GM12878 (cell line): Measurements from ENCODE around the gene GSAP. TPM values are rescaled to one million over a fixed set of nuclear protein-coding genes. Genes with fewer than 3 reads are reported as not detected.

Experiments used
- ATAC-seq: fragments of 200-7000 bp; cut with Tn5 transposase; 3 replicates; pipeline ENCODE4 v1.9.1; 2020; ENCODE audit warnings: mild to moderate bottlenecking, moderate library complexity
- BruUV-seq: library from RNA; stranded (reverse); fragments of 400-500 nt; replicated peaks from 2 replicates; lab custom pipeline; 2021; lab: Mats Ljungman, UMichigan
- CTCF ChIA-PET: fragments of 300-600 bp; sonication (Branson Sonifier 250); formaldehyde crosslinking; extraction: SDS; loops from one replicate; lab custom pipeline; 2021; ENCODE audit warnings: inconsistent platforms; lab: Yijun Ruan, JAX
- POLR2A ChIA-PET: fragments of 350-600 bp; formaldehyde crosslinking; extraction: SDS; loops from one replicate; lab custom pipeline; 2021; ENCODE audit warnings: inconsistent platforms; lab: Charles Lee
- RAD21 ChIA-PET: fragments of 300-600 bp; sonication (Branson Sonifier 250); formaldehyde crosslinking; loops from one replicate; lab custom pipeline; 2023; ENCODE audit warnings: antibody characterized with exemption; ENCODE audit not compliant: unreplicated experiment; lab: Charles Lee
- SMC1A ChIA-PET: fragments of 300-600 bp; sonication (Branson Sonifier 250); formaldehyde crosslinking; loops from one replicate; lab custom pipeline; 2023; ENCODE audit not compliant: unreplicated experiment, uncharacterized antibody; lab: Charles Lee
- DNase-seq: peaks from one replicate; pipeline ENCODE4 v3.0.0-alpha.2; 2011; ENCODE audit warnings: low read depth, low spot score
- FAIRE-seq: peaks from 3 replicates; lab custom pipeline; 2011; peaks lifted over from hg19 to GRCh38; lab: Jason Lieb, UNC
- H2AFZ ChIP-seq: 2 replicates; pipeline ENCODE4 v1.6.0; 2011; ENCODE audit warnings: low read depth, low read length, control low read depth; ENCODE audit not compliant: control insufficient read depth
- H3K27ac ChIP-seq: 2 replicates; pipeline ENCODE4 v1.5.1; 2011; ENCODE audit warnings: control low read depth; ENCODE audit not compliant: control insufficient read depth, insufficient read depth
- H3K27me3 ChIP-seq, 2 experiments: replicated peaks in 1 of 2; 2 replicates each; pipeline versions ENCODE4 v1.6.0 to v1.6.1; 2011; ENCODE audit warnings: low read length in 1 of 2; ENCODE audit not compliant: control insufficient read depth in 2 of 2, insufficient read depth in 2 of 2
- H3K36me3 ChIP-seq, 2 experiments: 2 replicates each; pipeline ENCODE4 v1.5.1; 2011; ENCODE audit warnings: low read length in 1 of 2; ENCODE audit not compliant: control insufficient read depth in 2 of 2, insufficient read depth in 2 of 2
- H3K4me1 ChIP-seq: 2 replicates; pipeline ENCODE4 v1.6.1; 2011; ENCODE audit warnings: mild to moderate bottlenecking, low read length, moderate library complexity, mixed read lengths; ENCODE audit not compliant: control insufficient read depth, insufficient read depth
- H3K4me2 ChIP-seq: 2 replicates; pipeline ENCODE4 v1.6.0; 2011; ENCODE audit warnings: control low read depth; ENCODE audit not compliant: control insufficient read depth, insufficient read depth
- H3K4me3 ChIP-seq: fragments of 200-600 bp; sonication (generic); 2 replicates; pipeline ENCODE4 v1.5.1; 2016
- H3K79me2 ChIP-seq: 2 replicates; pipeline ENCODE4 v1.6.0; 2011; ENCODE audit warnings: low read length; ENCODE audit not compliant: control insufficient read depth, insufficient read depth
- H3K9ac ChIP-seq: 2 replicates; pipeline ENCODE4 v1.8.0; 2011; ENCODE audit warnings: low read length, control low read depth, mixed read lengths; ENCODE audit not compliant: control insufficient read depth, insufficient read depth
- H3K9me3 ChIP-seq: replicated peaks from 3 replicates; pipeline ENCODE4 v1.5.1; 2011; ENCODE audit warnings: mild to moderate bottlenecking, low read length; ENCODE audit not compliant: control insufficient read depth, insufficient read depth
- H4K20me1 ChIP-seq: 2 replicates; pipeline ENCODE4 v1.6.0; 2011; ENCODE audit not compliant: control insufficient read depth, insufficient read depth
- KLF5 ChIP-seq: fragments of 450-650 bp; IDR thresholded peaks from 2 replicates; pipeline ENCODE4 v1.6.1; 2014; ENCODE audit warnings: mild to moderate bottlenecking; ENCODE audit not compliant: partially characterized antibody
- LARP7 ChIP-seq: fragments of 450-650 bp; IDR thresholded peaks from 2 replicates; pipeline ENCODE4 v1.6.1; 2017; ENCODE audit warnings: mild to moderate bottlenecking
- MTA2 ChIP-seq: fragments of 450-650 bp; IDR thresholded peaks from 2 replicates; pipeline ENCODE4 v1.6.1; 2016; ENCODE audit warnings: low read depth, mild to moderate bottlenecking, moderate library complexity
- MYB ChIP-seq: fragments of 150-350 bp; IDR thresholded peaks from 2 replicates; pipeline ENCODE4 v1.6.1; 2014; ENCODE audit warnings: mild to moderate bottlenecking, low read depth, low read length, borderline replicate concordance
- RAD51 ChIP-seq: fragments of 450-650 bp; IDR thresholded peaks from 2 replicates; pipeline ENCODE4 v1.6.1; 2016; ENCODE audit warnings: moderate library complexity, mild to moderate bottlenecking, inconsistent platforms
- SMC3 ChIP-seq: IDR thresholded peaks from 2 replicates; pipeline ENCODE4 v1.6.1; 2011; ENCODE audit warnings: low read length, improper control_type of control experiment, borderline replicate concordance
- SREBF2 ChIP-seq: IDR thresholded peaks from 2 replicates; pipeline ENCODE4 v1.6.1; 2012; ENCODE audit warnings: mild to moderate bottlenecking, low read length
- USF2 ChIP-seq: IDR thresholded peaks from 2 replicates; pipeline ENCODE4 v1.6.1; 2011; ENCODE audit warnings: low read depth, low read length, improper control_type of control experiment, borderline replicate concordance
- WGBS: methylation state at CpG from one replicate; pipeline ENCODE4 v1.1.6; 2016; ENCODE audit warnings: low lambda C conversion rate; ENCODE audit not compliant: insufficient replicate concordance, insufficient coverage; ENCODE audit errors: missing lambda C conversion rate; 5-methylcytosine and 5-hydroxymethylcytosine counted together
- in situ Hi-C: fragments of 300-500 bp; cut with MboI; formaldehyde crosslinking; loops from 9 replicates; pipeline ENCODE4 v1.14.3; 2018; ENCODE audit warnings: mixed read lengths
- intact Hi-C: fragments of 100-400 bp; cut with micrococcal nuclease; formaldehyde crosslinking; loops from one replicate; pipeline ENCODE4 v1.14.2; 2022; ENCODE audit not compliant: unreplicated experiment
- polyA plus RNA-seq, 11 experiments: library from polyadenylated mRNA; depleted of rRNA in 4 of 11; unstranded in 6 of 11; stranded (reverse) in 5 of 11; fragments of >200 nt; fragmentation: Nextera tagmentation in 4 of 11; fragmentation: Illumina TruSeq in 1 of 11; extraction: Ambion mirVana in 4 of 11; extraction: Trizol in 1 of 11; gene quantifications; 1 replicate in 1 of 11; 2 replicates in 10 of 11; pipeline versions ENCODE4 v1.2.1 to v1.2.3, GENCODE V29; 2011 to 2016; ENCODE audit warnings: inconsistent platforms in 2 of 11, missing spikeins in 2 of 11, low read depth in 1 of 11
- total RNA-seq, 4 experiments: library from RNA; depleted of rRNA in 3 of 4; stranded (reverse); fragments of >200 nt in 3 of 4; fragmentation: Illumina TruSeq in 1 of 4; extraction: Trizol in 1 of 4; gene quantifications; 2 replicates each; pipeline versions ENCODE4 v1.2.1 to v1.2.3, GENCODE V29; 2013 to 2021

Gene GSAP
- total and polyA plus RNA-seq, 10 of the 15 experiments (the other 5 are each of a cell fraction or from before 2014, with no cell fraction given): 6.6 to 38.1 (median 21.8) TPM

DNA sequence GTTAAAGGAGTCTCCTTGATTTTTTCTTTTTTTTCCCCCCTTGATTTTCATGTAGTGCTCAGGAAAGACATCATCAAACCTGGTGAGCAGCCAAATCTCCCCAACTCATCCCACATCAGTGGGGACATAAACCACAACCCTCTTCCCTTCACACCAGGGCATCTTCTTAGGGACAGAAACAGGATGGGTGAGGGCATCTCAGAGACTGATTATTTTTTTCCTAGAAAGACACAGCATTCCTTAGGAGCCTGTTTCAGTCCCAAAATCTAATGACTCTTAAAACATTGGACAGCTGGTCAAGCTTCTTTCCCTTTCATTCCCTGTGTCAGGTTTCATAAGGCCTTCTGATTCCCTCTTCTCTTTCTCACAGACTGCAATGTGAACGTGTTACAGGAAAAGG is 31.5 kb upstream of the GSAP start:
- TF ChIP-seq MTA2: no peak
- TF ChIP-seq SREBF2: no peak
- no peak for TF ChIP-seq SMC3
- no peak for TF ChIP-seq USF2
- no peak for TF ChIP-seq KLF5
- TF ChIP-seq RAD51: no peak
- no peak for TF ChIP-seq MYB
- Histone ChIP-seq H3K9me3 (no peaks in the 10 kb centered on the region), H3K9ac (no peak overlapping the region), H2AFZ (no peak overlapping the region), H3K27me3 (no peaks in the 10 kb centered on the region), H3K36me3 (no peaks in the 10 kb centered on the region), H3K27ac (no peak overlapping the region), H3K79me2 (no peaks in the 10 kb centered on the region), H3K4me2 (no peak overlapping the region), H3K4me1 (0 out of 2 replicates have a peak, but pooled peaks cover 3% of the 10 kb centered on the region), H4K20me1 (no peaks in the 10 kb centered on the region), H3K4me3 (no peak overlapping the region)
- SMC1A ChIA-PET: no interaction called here
- FAIRE-seq: no peak
- CTCF ChIA-PET: no interaction called here
- intact Hi-C loops: no loop called here
- no peak for DNase-seq
- BruUV-seq: no TSS peak
- 44% methylated on average over 1 of the region's 1 CpG for WGBS
- RAD21 ChIA-PET: no interaction called here
- POLR2A ChIA-PET: no interaction called here
- in situ Hi-C loops: no loop called here
- ATAC-seq: no peak

- FAIRE-seq (no peak), ATAC-seq (no peak), DNase-seq (no peak)
- SMC1A ChIA-PET: interaction anchor here (1.2 to 4.1 kb wide), 3 partner anchors 17 to 88 kb away, joined by 4 to 22 read pairs (median 5); no protein-coding TSS in a partner anchor
- H3K27me3 ChIP-seq: no peaks in the 10 kb centered on the region
- no peak overlapping the region for H2AFZ ChIP-seq
- POLR2A ChIA-PET: interaction anchor here (0.6 to 0.8 kb wide), 2 partner anchors 11 to 16 kb away, joined by 3 read pairs; no protein-coding TSS in a partner anchor
- WGBS: 8% methylated on average over 1 of the region's 1 CpG
- CTCF ChIA-PET: no interaction called here
- no peak for TF ChIP-seq LARP7
- no peaks in the 10 kb centered on the region for H4K20me1 ChIP-seq
- H3K9me3 ChIP-seq: no peaks in the 10 kb centered on the region
- no peak overlapping the region for H3K9ac ChIP-seq
- intact Hi-C loops: no loop called here
- RAD21 ChIA-PET: interaction anchor here (0.8 to 1.2 kb wide), 2 partner anchors 19 to 313 kb away, joined by 3 read pairs; no protein-coding TSS in a partner anchor
- no peak overlapping the region for H3K4me3 ChIP-seq
- in situ Hi-C loops: no loop called here
- no peaks in the 10 kb centered on the region for H3K4me1 ChIP-seq
- no peak overlapping the region for H3K4me2 ChIP-seq
- H3K36me3 ChIP-seq: no peaks in the 10 kb centered on the region
- H3K27ac ChIP-seq: no peak overlapping the region
- H3K79me2 ChIP-seq: no peaks in the 10 kb centered on the region
- BruUV-seq: no TSS peak
Observed at GRCh38 chr7:77444123-77444522, 28.0 kb upstream of the GSAP start.
